Endodermal cell (in vitro differentiated cells): ENCODE data around the gene CLDN12. TPM values are rescaled to one million over a fixed set of nuclear protein-coding genes. Genes with fewer than 3 reads are reported as not detected.
A peak's percentile ranks its signal among the peaks of the same experiment; 100 is the strongest.

Source experiments
- DNase-seq: peaks from one replicate; pipeline ENCODE4 v3.0.0-alpha.2; 2017
- H3K27ac ChIP-seq: 2 replicates; pipeline ENCODE4 v1.5.1; 2013; ENCODE audit warnings: mild to moderate bottlenecking, low read depth, low read length, moderate library complexity
- H3K27me3 ChIP-seq: 2 replicates; pipeline ENCODE4 v1.6.1; 2013; ENCODE audit warnings: mild to moderate bottlenecking, low read length, moderate library complexity; ENCODE audit not compliant: insufficient read depth, control insufficient read depth, poor library complexity, severe bottlenecking
- H3K36me3 ChIP-seq: 2 replicates; pipeline ENCODE4 v1.7.0; 2013; ENCODE audit warnings: mild to moderate bottlenecking, low read length, moderate library complexity; ENCODE audit not compliant: control insufficient read depth, insufficient read depth
- H3K4me1 ChIP-seq: one replicate; pipeline ENCODE4 v1.7.0; 2013; ENCODE audit warnings: low read length; ENCODE audit not compliant: control insufficient read depth, insufficient read depth
- H3K4me3 ChIP-seq: 2 replicates; pipeline ENCODE4 v1.5.1; 2013; ENCODE audit warnings: mild to moderate bottlenecking, low read length, moderate library complexity
- H3K9ac ChIP-seq: 2 replicates; pipeline ENCODE4 v1.6.1; 2013; ENCODE audit warnings: mild to moderate bottlenecking, low read length, moderate library complexity; ENCODE audit not compliant: poor library complexity, severe bottlenecking; ENCODE audit errors: extremely low read depth
- H3K9me3 ChIP-seq: 2 replicates; pipeline ENCODE4 v1.6.1; 2013; ENCODE audit warnings: mild to moderate bottlenecking, low read length, moderate library complexity; ENCODE audit not compliant: control insufficient read depth
- H3K27ac Mint-ChIP-seq: 2 replicates; pipeline ENCODE4 v1.8.0; 2020; ENCODE audit warnings: mixed read lengths
- H3K27me3 Mint-ChIP-seq: 2 replicates; pipeline ENCODE4 v1.8.0; 2021; ENCODE audit warnings: mild to moderate bottlenecking, mixed read lengths; ENCODE audit not compliant: insufficient read depth
- H3K36me3 Mint-ChIP-seq: 2 replicates; pipeline ENCODE4 v1.8.0; 2020; ENCODE audit warnings: low read depth, mixed read lengths
- H3K4me1 Mint-ChIP-seq: 2 replicates; pipeline ENCODE4 v1.8.0; 2020; ENCODE audit warnings: mixed read lengths
- H3K4me3 Mint-ChIP-seq: 2 replicates; pipeline ENCODE4 v1.8.0; 2020; ENCODE audit warnings: mild to moderate bottlenecking, moderate library complexity, mixed read lengths
- H3K9me3 Mint-ChIP-seq: 2 replicates; pipeline ENCODE4 v1.8.0; 2020; ENCODE audit warnings: mild to moderate bottlenecking, mixed read lengths
- CTCF ChIP-seq: fragments of 200-600 bp; sonication (generic); conservative IDR thresholded peaks from 2 replicates; pipeline ENCODE4 v1.5.0; 2021; ENCODE audit warnings: antibody characterized with exemption, mild to moderate bottlenecking
- WGBS, 2 experiments: methylation state at CpG; one replicate each; pipeline versions ENCODE4 v1.1.5 to v1.1.7; 2013; ENCODE audit warnings: missing lambda C conversion rate in 2 of 2, mixed read lengths in 1 of 2; ENCODE audit not compliant: insufficient coverage in 1 of 2, insufficient read length in 1 of 2; 5-methylcytosine and 5-hydroxymethylcytosine counted together
- total RNA-seq, 2 donors: library from RNA; stranded (reverse); fragmentation: NEBNext Ultra II Directional in 1 of 2; extraction: Animal tissue kit (Norgen Biotek cat#: 25700) in 1 of 2; gene quantifications; 2 replicates in 1 of 2; 3 replicates in 1 of 2; pipeline ENCODE4 v1.2.1, GENCODE V29; 2021

The CLDN12 gene
- total RNA-seq, 2 donors from 2014 or later: 50.3 to 51.6 TPM

- Mint-ChIP-seq H3K9me3 (no peaks in the 10 kb centered on the region), H3K27me3 (peaks cover 34% of the 10 kb centered on the region), H3K4me1 (no peaks in the 10 kb centered on the region), H3K4me3 (peak overlapping the region; percentile 95), H3K27ac (no peak overlapping the region), H3K36me3 (peaks cover 20% of the 10 kb centered on the region)
- H3K27me3 ChIP-seq: peaks cover 16% of the 10 kb centered on the region
- H3K9ac ChIP-seq: no peak overlapping the region
- H3K9me3 ChIP-seq: peaks cover 9% of the 10 kb centered on the region
- H3K36me3 ChIP-seq: peaks cover 22% of the 10 kb centered on the region
- WGBS, 2 experiments: 57% methylated on average over 1 of the region's 1 CpG; no CpG with 5 or more reads in 1 of the 2 experiments
- DNase-seq: no peak
- no peaks in the 10 kb centered on the region for H3K4me1 ChIP-seq
- no peak for TF ChIP-seq CTCF
- peak overlapping the region; percentile 99 for H3K4me3 ChIP-seq
- no peak overlapping the region for H3K27ac ChIP-seq
Measured at GRCh38 chr7:90402785-90403173, 482 bp upstream of the CLDN12 start.

GRCh38 chr7:90404777-90405176 is 1.5 kb downstream of the CLDN12 start:
- H3K27ac Mint-ChIP-seq: no peak overlapping the region
- peak overlapping the region; percentile 99 for H3K4me3 ChIP-seq
- DNase-seq: no peak
- no peaks in the 10 kb centered on the region for H3K9me3 ChIP-seq
- no peak overlapping the region for H3K9ac ChIP-seq
- peak overlapping the region; percentile 95 for H3K4me3 Mint-ChIP-seq
- H3K27me3 Mint-ChIP-seq: peaks cover 24% of the 10 kb centered on the region
- H3K4me1 Mint-ChIP-seq: no peaks in the 10 kb centered on the region
- H3K36me3 Mint-ChIP-seq: peaks cover 31% of the 10 kb centered on the region
- H3K36me3 ChIP-seq: peaks cover 35% of the 10 kb centered on the region
- H3K27ac ChIP-seq: no peak overlapping the region
- no peaks in the 10 kb centered on the region for H3K4me1 ChIP-seq
- H3K27me3 ChIP-seq: peaks cover 14% of the 10 kb centered on the region
- H3K9me3 Mint-ChIP-seq: no peaks in the 10 kb centered on the region
- 100% methylated on average over 3 of the region's 4 CpGs; no CpG with 5 or more reads in 1 of the 2 experiments for WGBS, 2 experiments
- no peak for TF ChIP-seq CTCF

- no peaks in the 10 kb centered on the region for H3K4me1 ChIP-seq
- Mint-ChIP-seq H3K36me3 (peaks cover 41% of the 10 kb centered on the region), H3K4me1 (no peaks in the 10 kb centered on the region), H3K9me3 (no peaks in the 10 kb centered on the region), H3K27ac (no peak overlapping the region), H3K27me3 (no peaks in the 10 kb centered on the region), H3K4me3 (no peak overlapping the region)
- no peak for DNase-seq
- H3K9me3 ChIP-seq: no peaks in the 10 kb centered on the region
- H3K4me3 ChIP-seq: no peak overlapping the region
- no peak overlapping the region for H3K27ac ChIP-seq
- 91 to 100% methylated on average over 1 of the region's 1 CpG for WGBS, 2 experiments
- no peak overlapping the region for H3K9ac ChIP-seq
- H3K27me3 ChIP-seq: no peaks in the 10 kb centered on the region
- H3K36me3 ChIP-seq: peaks cover 44% of the 10 kb centered on the region
- TF ChIP-seq CTCF: no peak
Measured at GRCh38 chr7:90407484-90407821, 4.2 kb downstream of the CLDN12 start.
